Gastroesophageal sphincter (tissue), 4 donors: ENCODE results near the gene SUPT4H1. TPM values are rescaled to one million over a fixed set of nuclear protein-coding genes. Genes with fewer than 3 reads are reported as not detected.

Source experiments
- ATAC-seq: fragments of 150-250 bp; one replicate; pipeline ENCODE4 v1.9.1; 2016; ENCODE audit warnings: mild to moderate bottlenecking, moderate library complexity
- H3K27ac ChIP-seq, 4 donors: fragments of 200-600 bp; sonication (generic) in 3 of 4; 1 replicate in 3 of 4; 2 replicates in 1 of 4; pipeline ENCODE4 v1.5.1; 2016 to 2019
- H3K27me3 ChIP-seq: fragments of 200-600 bp; sonication (generic); one replicate; pipeline ENCODE4 v1.5.1; 2019
- H3K36me3 ChIP-seq, 2 donors: fragments of 200-600 bp; sonication (generic); one replicate each; pipeline ENCODE4 v1.5.1; 2019; ENCODE audit warnings: control low read depth in 1 of 2
- H3K4me1 ChIP-seq, 3 donors: fragments of 200-600 bp; sonication (generic); 1 replicate in 2 of 3; 2 replicates in 1 of 3; pipeline ENCODE4 v1.5.1; 2016 to 2019; ENCODE audit warnings: control low read depth in 2 of 3
- H3K4me3 ChIP-seq, 2 donors: fragments of 200-600 bp; sonication (generic); one replicate each; pipeline ENCODE4 v1.5.1; 2019; ENCODE audit warnings: mild to moderate bottlenecking in 1 of 2, moderate library complexity in 1 of 2
- H3K9me3 ChIP-seq, 3 donors: fragments of 200-600 bp; sonication (generic); one replicate each; pipeline ENCODE4 v1.5.1; 2017 to 2019; ENCODE audit warnings: control low read depth in 2 of 3
- EP300 ChIP-seq: sonication (generic); formaldehyde crosslinking; IDR thresholded peaks from one replicate; pipeline ENCODE4 v1.6.1; 2017; ENCODE audit warnings: antibody characterized with exemption, mild to moderate bottlenecking
- POLR2A ChIP-seq, 2 donors: fragments of 450-650 bp; IDR thresholded peaks; one replicate each; pipeline ENCODE4 v1.6.1; 2017; ENCODE audit warnings: antibody characterized with exemption in 2 of 2, mild to moderate bottlenecking in 2 of 2, moderate library complexity in 1 of 2
- POLR2AphosphoS5 ChIP-seq: sonication (generic); formaldehyde crosslinking; IDR thresholded peaks from one replicate; pipeline ENCODE4 v1.6.1; 2017; ENCODE audit warnings: antibody characterized with exemption
- WGBS, 2 donors: methylation state at CpG; one replicate each; pipeline ENCODE4 v1.1.5; 2018; ENCODE audit warnings: low coverage in 1 of 2; 5-methylcytosine and 5-hydroxymethylcytosine counted together
- total RNA-seq, 4 donors: library from RNA; depleted of rRNA; stranded (reverse); fragments of >200 nt; gene quantifications; one replicate each; pipeline ENCODE4 v1.1.0, GENCODE V29; 2016
- TF ChIP-seq, protein P1 (sequence below), 4 experiments: fragments of 200-600 bp in 2 of 4; fragments of 450-650 bp in 2 of 4; sonication (generic) in 1 of 4; IDR thresholded peaks; one replicate each; pipeline ENCODE4 v1.5.1; 2017 to 2019; ENCODE audit warnings: antibody characterized with exemption in 4 of 4, mild to moderate bottlenecking in 2 of 4, moderate library complexity in 2 of 4

Gene SUPT4H1
- total RNA-seq, 4 donors from 2014 or later = 40.1 to 55.4 (median 45.1) TPM

DNA sequence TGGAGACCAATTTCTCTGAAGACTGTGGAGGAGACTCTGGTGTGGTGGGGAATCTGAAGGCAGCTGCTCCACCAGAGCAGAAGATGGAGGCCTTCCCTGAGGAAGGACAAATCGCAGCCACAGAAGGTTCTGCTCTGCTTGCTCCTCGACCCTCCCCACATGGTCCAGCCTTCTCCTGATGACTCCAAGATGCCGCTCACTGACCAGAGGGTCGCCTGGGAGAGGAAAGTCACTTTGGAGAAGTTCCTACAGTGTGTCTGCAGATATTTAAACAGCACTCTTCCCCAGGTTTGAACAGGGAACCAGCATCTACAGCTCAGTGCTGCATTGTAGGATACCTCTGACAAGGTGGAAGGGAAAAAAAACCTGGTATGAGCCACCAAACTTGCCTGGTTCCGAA lies 21.0 kb upstream of the SUPT4H1 start:
- no peaks in the 10 kb centered on the region for H3K27me3 ChIP-seq
- H3K27ac ChIP-seq = no peak overlapping the region
- H3K4me3 ChIP-seq = no peak overlapping the region
- no peaks in the 10 kb centered on the region for H3K4me1 ChIP-seq
- TF ChIP-seq, protein P1, sequence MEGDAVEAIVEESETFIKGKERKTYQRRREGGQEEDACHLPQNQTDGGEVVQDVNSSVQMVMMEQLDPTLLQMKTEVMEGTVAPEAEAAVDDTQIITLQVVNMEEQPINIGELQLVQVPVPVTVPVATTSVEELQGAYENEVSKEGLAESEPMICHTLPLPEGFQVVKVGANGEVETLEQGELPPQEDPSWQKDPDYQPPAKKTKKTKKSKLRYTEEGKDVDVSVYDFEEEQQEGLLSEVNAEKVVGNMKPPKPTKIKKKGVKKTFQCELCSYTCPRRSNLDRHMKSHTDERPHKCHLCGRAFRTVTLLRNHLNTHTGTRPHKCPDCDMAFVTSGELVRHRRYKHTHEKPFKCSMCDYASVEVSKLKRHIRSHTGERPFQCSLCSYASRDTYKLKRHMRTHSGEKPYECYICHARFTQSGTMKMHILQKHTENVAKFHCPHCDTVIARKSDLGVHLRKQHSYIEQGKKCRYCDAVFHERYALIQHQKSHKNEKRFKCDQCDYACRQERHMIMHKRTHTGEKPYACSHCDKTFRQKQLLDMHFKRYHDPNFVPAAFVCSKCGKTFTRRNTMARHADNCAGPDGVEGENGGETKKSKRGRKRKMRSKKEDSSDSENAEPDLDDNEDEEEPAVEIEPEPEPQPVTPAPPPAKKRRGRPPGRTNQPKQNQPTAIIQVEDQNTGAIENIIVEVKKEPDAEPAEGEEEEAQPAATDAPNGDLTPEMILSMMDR (IDR thresholded peaks at IDR 0.05) = no peak
- H3K36me3 ChIP-seq = no peaks in the 10 kb centered on the region
- no peaks in the 10 kb centered on the region for H3K9me3 ChIP-seq
- WGBS, 2 donors = 60 to 88% methylated on average over 1 of the region's 5 CpGs
- ATAC-seq = no peak

DNA sequence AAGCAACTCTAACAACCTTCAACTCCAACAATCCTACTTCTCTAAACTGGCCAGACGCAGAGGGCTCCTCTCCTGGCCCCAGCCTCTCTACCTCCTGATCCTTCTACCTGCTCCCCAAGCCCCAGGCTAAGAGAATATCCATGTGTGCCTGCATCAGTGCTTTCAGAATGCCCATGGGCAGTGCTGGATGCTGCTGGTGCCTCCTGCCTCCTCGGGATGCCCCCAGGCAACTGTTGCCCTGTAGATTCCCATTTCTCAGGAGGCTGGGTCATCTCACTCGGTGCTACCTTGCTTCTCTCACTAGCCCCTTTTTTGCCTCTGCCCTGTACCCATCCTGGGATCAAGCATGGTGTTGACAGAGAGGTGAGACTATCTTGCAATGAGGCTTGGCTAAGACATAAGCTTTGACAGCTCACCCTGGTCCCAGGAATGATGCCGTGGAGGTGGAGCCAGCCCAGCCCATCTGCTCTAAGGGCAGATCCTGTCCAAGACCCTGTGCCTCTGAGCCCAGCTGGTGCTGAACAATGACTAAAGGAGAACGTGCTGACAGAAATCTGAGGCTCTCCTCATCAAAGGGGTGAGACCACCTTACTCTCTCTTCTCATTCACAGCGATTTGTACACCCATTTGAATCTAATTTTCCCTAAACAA lies 19.4 kb upstream of the SUPT4H1 start:
- Histone ChIP-seq H3K36me3 (no peaks in the 10 kb centered on the region), H3K4me3 (no peak overlapping the region), H3K27ac (no peak overlapping the region), H3K4me1 (no peaks in the 10 kb centered on the region), H3K9me3 (no peaks in the 10 kb centered on the region), H3K27me3 (no peaks in the 10 kb centered on the region)
- WGBS, 2 donors = 55 to 78% methylated on average over 4 to 5 of the region's 6 CpGs
- TF ChIP-seq POLR2AphosphoS5 (no peak), POLR2A (IDR thresholded peaks at IDR 0.05) (no peak), EP300 (no peak)
- TF ChIP-seq, protein P1 (IDR thresholded peaks at IDR 0.05) = no peak
- no peak for ATAC-seq

DNA sequence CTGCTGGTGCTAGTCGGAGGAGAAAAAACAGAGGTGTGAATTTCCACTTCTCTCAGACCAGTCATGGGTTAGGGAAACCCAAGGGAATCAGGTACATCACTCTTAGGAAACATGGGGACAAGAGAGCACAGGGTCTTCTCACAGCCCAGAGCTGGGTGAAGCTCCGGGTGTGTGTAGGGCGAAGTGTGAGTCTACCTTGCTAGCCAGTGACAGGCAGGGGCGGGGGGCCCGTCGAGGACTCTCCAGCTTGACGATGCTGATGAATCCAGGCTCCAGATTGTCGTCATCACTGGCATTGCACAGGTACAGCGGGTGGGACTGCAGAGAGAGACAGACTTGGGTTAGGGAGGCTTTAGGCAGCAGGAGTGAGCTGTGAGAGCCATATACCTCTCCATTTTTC lies 18.7 kb upstream of the SUPT4H1 start:
- WGBS, 2 donors = 82% methylated on average over 8 of the region's 9 CpGs; no CpG with 5 or more reads in 1 of the 2 donors
- ATAC-seq = no peak
- Histone ChIP-seq H3K27ac (no peak overlapping the region), H3K4me1 (no peaks in the 10 kb centered on the region), H3K9me3 (no peaks in the 10 kb centered on the region), H3K4me3 (no peak overlapping the region), H3K27me3 (no peaks in the 10 kb centered on the region), H3K36me3 (no peaks in the 10 kb centered on the region)
- no peak for TF ChIP-seq POLR2A (IDR thresholded peaks at IDR 0.05)

DNA sequence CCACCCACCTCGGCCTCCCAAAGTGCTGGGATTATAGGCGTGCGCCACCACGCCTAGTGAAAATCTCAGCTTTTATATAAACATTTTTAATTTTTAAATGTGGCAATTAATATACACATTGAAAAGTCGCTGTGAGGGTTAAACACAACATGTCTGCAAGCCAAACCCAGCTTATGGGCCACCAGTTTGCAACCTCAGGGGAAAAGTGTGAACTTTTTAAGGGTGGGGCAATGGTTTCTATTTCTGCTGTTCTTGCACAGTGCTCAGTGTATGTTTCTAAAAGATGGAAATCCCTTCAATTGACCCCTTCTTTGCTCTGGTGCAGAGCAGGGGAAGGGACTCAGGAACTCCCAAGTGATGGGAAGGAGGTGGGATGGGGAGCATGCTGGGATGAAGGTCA lies 18.3 kb upstream of the SUPT4H1 start:
- Histone ChIP-seq H3K27me3 (no peaks in the 10 kb centered on the region), H3K27ac (no peak overlapping the region), H3K4me3 (no peak overlapping the region), H3K36me3 (no peaks in the 10 kb centered on the region), H3K4me1 (no peaks in the 10 kb centered on the region), H3K9me3 (no peaks in the 10 kb centered on the region)
- no peak for TF ChIP-seq EP300
- no peak for TF ChIP-seq POLR2A (IDR thresholded peaks at IDR 0.05)
- no peak for TF ChIP-seq POLR2AphosphoS5
- TF ChIP-seq, protein P1 (IDR thresholded peaks at IDR 0.05) = no peak
- no peak for ATAC-seq
- WGBS, 2 donors = 88 to 100% methylated on average over 1 to 3 of the region's 5 CpGs

DNA sequence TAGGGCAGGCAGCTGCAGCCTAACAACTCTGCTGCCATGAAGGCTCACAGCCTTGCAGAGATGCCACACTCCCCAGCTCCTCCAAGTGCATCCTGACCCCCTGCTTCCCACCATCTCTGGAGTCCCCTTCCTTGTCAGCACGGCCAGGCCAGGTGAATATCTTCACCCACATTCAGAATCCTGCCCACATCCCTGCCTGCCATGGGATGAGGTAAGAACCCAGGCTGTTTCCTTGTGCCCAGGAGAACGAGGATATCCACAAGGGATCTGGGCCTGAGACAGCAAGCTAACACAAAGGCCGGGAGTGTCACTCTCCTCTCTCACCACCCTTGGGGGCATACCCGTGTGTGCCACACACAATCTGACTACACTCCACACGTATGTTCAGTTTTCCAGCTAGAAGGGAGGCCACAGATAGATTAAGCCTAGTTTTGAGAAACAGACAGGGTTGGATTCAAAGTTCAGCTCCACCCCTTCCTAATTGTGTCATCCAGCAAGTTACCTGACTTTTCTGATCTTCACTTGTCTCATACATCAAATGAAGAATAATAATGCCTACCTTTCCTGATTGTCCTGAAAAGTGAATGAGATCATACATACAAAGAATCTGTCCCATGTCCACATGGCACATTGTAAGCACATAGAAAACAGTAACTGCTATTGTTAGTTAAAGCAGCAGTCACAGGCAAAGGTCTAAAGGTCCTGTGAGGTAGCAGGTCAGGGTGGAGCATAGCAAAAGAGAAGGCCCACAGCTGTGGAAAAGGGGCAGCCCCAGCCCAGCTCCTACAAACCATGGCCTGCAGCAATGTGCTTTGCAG lies 17.4 kb upstream of the SUPT4H1 start:
- Histone ChIP-seq H3K4me1 (no peaks in the 10 kb centered on the region), H3K27me3 (no peaks in the 10 kb centered on the region), H3K9me3 (no peaks in the 10 kb centered on the region), H3K36me3 (no peaks in the 10 kb centered on the region), H3K27ac (no peak overlapping the region), H3K4me3 (no peak overlapping the region)
- 54% methylated on average over 5 of the region's 5 CpGs; no CpG with 5 or more reads in 1 of the 2 donors for WGBS, 2 donors
- TF ChIP-seq POLR2A (IDR thresholded peaks at IDR 0.05) (no peak), POLR2AphosphoS5 (no peak), EP300 (no peak)
- TF ChIP-seq, protein P1 (IDR thresholded peaks at IDR 0.05) = no peak
- no peak for ATAC-seq
